Activated T-cell treated with anti-CD3 and anti-CD28 coated beads, Interleukin-2, amount 50 U/mL, for 4 hours (primary cell): ENCODE measurements around the gene KCNS3. TPM values are rescaled to one million over a fixed set of nuclear protein-coding genes. Genes with fewer than 3 reads are reported as not detected.

Experiments
- ATAC-seq, 2 donors: fragments of 200-7000 bp; cut with Tn5 transposase; one replicate each; pipeline ENCODE4 v1.10.0; 2021
- DNase-seq: peaks from one replicate; pipeline ENCODE4 v3.0.0-alpha.2; 2020
- H3K27me3 Mint-ChIP-seq: one replicate; pipeline ENCODE4 v1.8.0; 2021; ENCODE audit warnings: low read depth, mixed read lengths
- H3K36me3 Mint-ChIP-seq: one replicate; pipeline ENCODE4 v1.8.0; 2022; ENCODE audit warnings: mixed read lengths; ENCODE audit not compliant: insufficient read depth
- H3K4me1 Mint-ChIP-seq: one replicate; pipeline ENCODE4 v1.8.0; 2021; ENCODE audit warnings: low read depth, mixed read lengths
- H3K4me3 Mint-ChIP-seq: one replicate; pipeline ENCODE4 v1.8.0; 2021; ENCODE audit warnings: mild to moderate bottlenecking, moderate library complexity, mixed read lengths
- H3K9me3 Mint-ChIP-seq: one replicate; pipeline ENCODE4 v1.8.0; 2021; ENCODE audit warnings: mixed read lengths
- total RNA-seq, 3 donors: library from RNA; stranded (reverse); gene quantifications; one replicate each; pipeline ENCODE4 v1.2.1, GENCODE V29; 2021

Gene KCNS3
- total RNA-seq, 3 donors from 2014 or later = not detected

- DNase-seq (no peak), ATAC-seq (no peak)
- no peaks in the 10 kb centered on the region for H3K4me1 Mint-ChIP-seq
- H3K27me3 Mint-ChIP-seq = peaks cover 11% of the 10 kb centered on the region
- no peak overlapping the region for H3K4me3 Mint-ChIP-seq
- no peaks in the 10 kb centered on the region for H3K9me3 Mint-ChIP-seq
- H3K36me3 Mint-ChIP-seq = no peaks in the 10 kb centered on the region
These were observed 22.8 kb downstream of the KCNS3 start for GRCh38 chr2:17901246-17901645.

GRCh38 chr2:17910980-17911379 is 32.5 kb downstream of the KCNS3 start:
- Mint-ChIP-seq H3K27me3 (peaks cover 22% of the 10 kb centered on the region), H3K9me3 (no peaks in the 10 kb centered on the region), H3K36me3 (no peaks in the 10 kb centered on the region), H3K4me3 (no peak overlapping the region), H3K4me1 (no peaks in the 10 kb centered on the region)
- ATAC-seq (no peak), DNase-seq (no peak)

GRCh38 chr2:17911491-17912260 is 33.2 kb downstream of the KCNS3 start:
- H3K4me1 Mint-ChIP-seq = no peaks in the 10 kb centered on the region
- no peaks in the 10 kb centered on the region for H3K9me3 Mint-ChIP-seq
- peaks cover 22% of the 10 kb centered on the region for H3K27me3 Mint-ChIP-seq
- DNase-seq (no peak), ATAC-seq (no peak)
- no peak overlapping the region for H3K4me3 Mint-ChIP-seq
- no peaks in the 10 kb centered on the region for H3K36me3 Mint-ChIP-seq

- Mint-ChIP-seq H3K27me3 (peaks cover 22% of the 10 kb centered on the region), H3K36me3 (no peaks in the 10 kb centered on the region), H3K9me3 (no peaks in the 10 kb centered on the region), H3K4me3 (no peak overlapping the region), H3K4me1 (no peaks in the 10 kb centered on the region)
- no peak for DNase-seq
- ATAC-seq = no peak
These were observed 33.8 kb downstream of the KCNS3 start for GRCh38 chr2:17912266-17912691.

GRCh38 chr2:17915099-17915498 is 36.6 kb downstream of the KCNS3 start:
- Mint-ChIP-seq H3K9me3 (no peaks in the 10 kb centered on the region), H3K4me1 (no peaks in the 10 kb centered on the region), H3K27me3 (peaks cover 22% of the 10 kb centered on the region), H3K36me3 (no peaks in the 10 kb centered on the region), H3K4me3 (no peak overlapping the region)
- DNase-seq (no peak), ATAC-seq (no peak)

GRCh38 chr2:17915811-17916518 is 37.5 kb downstream of the KCNS3 start:
- peaks cover 22% of the 10 kb centered on the region for H3K27me3 Mint-ChIP-seq
- H3K4me3 Mint-ChIP-seq = no peak overlapping the region
- H3K4me1 Mint-ChIP-seq = no peaks in the 10 kb centered on the region
- H3K9me3 Mint-ChIP-seq = no peaks in the 10 kb centered on the region
- DNase-seq = no peak
- H3K36me3 Mint-ChIP-seq = no peaks in the 10 kb centered on the region
- ATAC-seq = no peak

GRCh38 chr2:17916584-17916983 is 38.1 kb downstream of the KCNS3 start:
- Mint-ChIP-seq H3K4me1 (no peaks in the 10 kb centered on the region), H3K36me3 (no peaks in the 10 kb centered on the region), H3K27me3 (peaks cover 20% of the 10 kb centered on the region), H3K4me3 (no peak overlapping the region), H3K9me3 (no peaks in the 10 kb centered on the region)
- DNase-seq = no peak
- no peak for ATAC-seq

- no peak for ATAC-seq
These were observed 40.3 kb downstream of the KCNS3 start for GRCh38 chr2:17918789-17919188.

GRCh38 chr2:17930773-17931172 is 52.3 kb downstream of the KCNS3 start:
- Mint-ChIP-seq H3K9me3 (no peaks in the 10 kb centered on the region), H3K4me1 (no peaks in the 10 kb centered on the region), H3K4me3 (no peak overlapping the region), H3K36me3 (no peaks in the 10 kb centered on the region), H3K27me3 (peaks cover 2% of the 10 kb centered on the region)
- DNase-seq = no peak
- ATAC-seq = no peak

More at GRCh38 chr2:17918789-17919188, 40.3 kb downstream of the KCNS3 start:
- Mint-ChIP-seq H3K4me1 (no peaks in the 10 kb centered on the region), H3K4me3 (no peak overlapping the region), H3K36me3 (no peaks in the 10 kb centered on the region), H3K27me3 (peaks cover 11% of the 10 kb centered on the region), H3K9me3 (no peaks in the 10 kb centered on the region)
- no peak for DNase-seq

GRCh38 chr2:17933256-17933655 is 54.8 kb downstream of the KCNS3 start:
- Mint-ChIP-seq H3K4me3 (no peak overlapping the region), H3K9me3 (no peaks in the 10 kb centered on the region), H3K27me3 (peaks cover 2% of the 10 kb centered on the region), H3K36me3 (no peaks in the 10 kb centered on the region), H3K4me1 (no peaks in the 10 kb centered on the region)
- DNase-seq = no peak
- ATAC-seq = no peak

- no peak for DNase-seq
- peaks cover 2% of the 10 kb centered on the region for H3K27me3 Mint-ChIP-seq
- no peaks in the 10 kb centered on the region for H3K36me3 Mint-ChIP-seq
- no peaks in the 10 kb centered on the region for H3K4me1 Mint-ChIP-seq
- no peaks in the 10 kb centered on the region for H3K9me3 Mint-ChIP-seq
- no peak for ATAC-seq
- H3K4me3 Mint-ChIP-seq = no peak overlapping the region
These were observed 56.3 kb downstream of the KCNS3 start for GRCh38 chr2:17934721-17935120.

- no peaks in the 10 kb centered on the region for H3K4me1 Mint-ChIP-seq
- peaks cover 2% of the 10 kb centered on the region for H3K27me3 Mint-ChIP-seq
- DNase-seq (no peak), ATAC-seq (no peak)
- no peak overlapping the region for H3K4me3 Mint-ChIP-seq
- H3K36me3 Mint-ChIP-seq = no peaks in the 10 kb centered on the region
- no peaks in the 10 kb centered on the region for H3K9me3 Mint-ChIP-seq
These were observed 56.9 kb downstream of the KCNS3 start for GRCh38 chr2:17935242-17935885.

GRCh38 chr2:17936599-17936998 is 58.1 kb downstream of the KCNS3 start:
- H3K36me3 Mint-ChIP-seq = no peaks in the 10 kb centered on the region
- no peaks in the 10 kb centered on the region for H3K9me3 Mint-ChIP-seq
- no peaks in the 10 kb centered on the region for H3K4me1 Mint-ChIP-seq
- ATAC-seq (no peak), DNase-seq (no peak)
- peaks cover 2% of the 10 kb centered on the region for H3K27me3 Mint-ChIP-seq
- no peak overlapping the region for H3K4me3 Mint-ChIP-seq

- Mint-ChIP-seq H3K36me3 (no peaks in the 10 kb centered on the region), H3K4me3 (no peak overlapping the region)
These were observed 61.7 kb downstream of the KCNS3 start for GRCh38 chr2:17940091-17940630.

More at GRCh38 chr2:17940091-17940630, 61.7 kb downstream of the KCNS3 start:
- no peak for ATAC-seq
- H3K27me3 Mint-ChIP-seq = no peaks in the 10 kb centered on the region
- no peaks in the 10 kb centered on the region for H3K4me1 Mint-ChIP-seq
- no peak for DNase-seq
- no peaks in the 10 kb centered on the region for H3K9me3 Mint-ChIP-seq
